Measurements from ENCODE around the gene SMYD3.
A peak's percentile ranks its signal among the peaks of the same experiment; 100 is the strongest.

The SMYD3 gene

DNA sequence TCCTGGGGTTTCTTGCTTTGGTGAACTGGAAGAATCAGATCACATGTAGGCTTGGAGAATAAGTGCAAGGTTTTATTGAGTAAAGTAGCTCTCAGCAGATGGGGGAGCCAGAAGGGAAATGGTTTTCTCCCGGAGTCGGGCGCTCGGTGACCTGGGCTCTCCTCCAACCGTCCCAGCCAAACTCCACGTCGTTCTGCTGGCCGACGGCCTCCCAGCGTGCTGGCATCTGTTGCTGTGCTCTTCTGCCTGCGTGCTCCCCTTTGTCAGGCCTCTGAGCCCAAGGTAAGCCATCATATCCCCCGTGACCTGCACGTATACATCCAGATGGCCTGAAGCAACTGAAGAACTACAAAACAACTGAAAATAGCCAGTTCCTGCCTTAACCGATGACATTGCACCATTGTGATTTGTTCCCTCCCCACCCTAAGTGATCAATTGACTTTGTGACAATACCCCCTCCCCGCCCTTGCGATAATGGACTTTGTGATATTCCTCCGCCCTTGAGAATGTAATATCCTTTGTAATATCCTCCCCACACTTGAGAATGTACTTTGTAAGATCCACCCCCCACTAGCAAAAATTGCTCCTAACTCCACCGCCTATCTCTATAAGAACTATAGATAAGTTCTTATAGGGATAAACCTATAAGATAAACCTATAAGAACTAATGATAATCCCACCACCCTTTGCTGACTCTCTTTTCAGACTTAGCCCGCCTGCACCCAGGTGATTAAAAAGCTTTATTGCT, 88.3 kb downstream of the SMYD3 start:
- Histone ChIP-seq H3K36me3 (ENCODE audit: control insufficient read depth in 1 of 2, insufficient read depth in 2 of 2, low read depth in 1 of 2, low read length in 2 of 2) (peaks cover 0 to 7% of the 10 kb centered on the region in 2 experiments), H3K9ac (ENCODE audit: low read length) (no peak overlapping the region), H3K27ac (ENCODE audit: low read length, poor library complexity, severe bottlenecking) (no peak overlapping the region), H2AFZ (ENCODE audit: low read depth, low read length) (no peak overlapping the region), H3K79me1 (replicated peaks; ENCODE audit: low read length, poor library complexity, severe bottlenecking) (peaks cover 15% of the 10 kb centered on the region), H2AK5ac (ENCODE audit: low read length, severe bottlenecking) (no peak overlapping the region), H3K4me1 (ENCODE audit: control insufficient read depth, insufficient read depth, low read depth, low read length) (peaks cover 3% of the 10 kb centered on the region), H3K27me3 (ENCODE audit: control insufficient read depth in 1 of 2, insufficient read depth in 1 of 2, low read length in 2 of 2) (no peaks in the 10 kb centered on the region), H3K18ac (ENCODE audit: low read depth in 1 of 2, low read length in 2 of 2) (no peak overlapping the region), H4K8ac (ENCODE audit: low read length) (no peak overlapping the region), H4K91ac (ENCODE audit: low read length) (no peak overlapping the region), H3K9me3 (ENCODE audit: control insufficient read depth, low read length) (no peaks in the 10 kb centered on the region), H2BK15ac (ENCODE audit: low read depth, poor library complexity, severe bottlenecking) (no peak overlapping the region), H3K14ac (ENCODE audit: low read length in 2 of 2) (no peak overlapping the region), H2BK120ac (ENCODE audit: low read depth, low read length) (no peak overlapping the region), H3K4me3 (ENCODE audit: insufficient read depth in 1 of 2, low read depth in 1 of 2, low read length in 2 of 2) (no peak overlapping the region), H3K4ac (ENCODE audit: low read depth in 1 of 2, low read length in 2 of 2) (no peak overlapping the region), H3K23ac (ENCODE audit: low read length in 2 of 2) (no peak overlapping the region), H3K4me2 (ENCODE audit: low read length, poor library complexity, severe bottlenecking) (no peak overlapping the region), H2BK12ac (ENCODE audit: low read length in 2 of 2) (no peak overlapping the region), H2BK5ac (ENCODE audit: low read depth, low read length, poor library complexity, severe bottlenecking) (no peak overlapping the region)
- WGBS = 96% methylated on average over 18 of the region's 19 CpGs
- no peak for DNase-seq

DNA sequence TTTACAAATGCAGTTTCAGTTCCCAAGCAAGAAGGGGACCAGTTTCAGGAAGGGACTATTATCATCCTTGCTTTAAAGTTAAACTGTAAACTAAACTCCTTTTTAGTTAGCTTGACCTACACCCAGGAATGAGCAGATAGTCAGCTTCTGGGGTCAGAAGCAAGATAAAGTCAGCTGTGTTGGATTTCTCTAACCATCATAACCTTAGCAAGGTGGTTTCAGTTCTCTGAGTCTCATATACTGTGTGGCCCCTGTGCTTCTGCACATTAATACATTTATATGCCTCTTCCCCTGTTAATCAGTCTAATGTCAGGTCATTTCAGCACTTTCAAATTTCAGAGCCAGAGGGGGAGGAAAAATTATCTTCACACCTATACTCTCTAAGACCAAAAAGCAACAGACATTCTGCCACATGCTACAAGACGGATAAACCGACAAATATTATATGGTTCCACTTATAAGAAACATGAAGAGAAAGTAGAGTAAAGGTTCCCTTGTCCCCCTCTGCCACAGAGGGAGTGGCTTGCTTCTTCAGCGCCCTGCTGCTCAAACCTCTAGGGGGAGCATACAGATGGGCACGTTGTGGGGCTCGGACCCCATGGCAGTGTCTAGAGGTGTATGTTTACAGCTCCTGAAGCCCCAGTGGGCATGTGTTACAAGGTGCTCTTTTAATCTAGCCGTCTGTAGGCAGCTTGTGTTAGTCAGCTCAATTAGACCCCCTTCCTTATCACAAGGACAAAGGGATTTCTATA, 89.1 kb downstream of the SMYD3 start:
- Histone ChIP-seq H3K4ac (ENCODE audit: low read depth in 1 of 2, low read length in 2 of 2) (no peak overlapping the region), H3K27ac (ENCODE audit: low read length, poor library complexity, severe bottlenecking) (no peak overlapping the region), H2AK5ac (ENCODE audit: low read length, severe bottlenecking) (no peak overlapping the region), H2BK12ac (ENCODE audit: low read length in 2 of 2) (no peak overlapping the region), H3K18ac (ENCODE audit: low read depth in 1 of 2, low read length in 2 of 2) (no peak overlapping the region), H3K4me1 (ENCODE audit: control insufficient read depth, insufficient read depth, low read depth, low read length) (peaks cover 3% of the 10 kb centered on the region), H2BK120ac (ENCODE audit: low read depth, low read length) (no peak overlapping the region), H3K23ac (ENCODE audit: low read length in 2 of 2) (no peak overlapping the region), H3K9me3 (ENCODE audit: control insufficient read depth, low read length) (no peaks in the 10 kb centered on the region), H2BK15ac (ENCODE audit: low read depth, poor library complexity, severe bottlenecking) (no peak overlapping the region), H3K36me3 (ENCODE audit: control insufficient read depth in 1 of 2, insufficient read depth in 2 of 2, low read depth in 1 of 2, low read length in 2 of 2) (peaks cover 0 to 7% of the 10 kb centered on the region in 2 experiments), H4K8ac (ENCODE audit: low read length) (no peak overlapping the region), H2AFZ (ENCODE audit: low read depth, low read length) (no peak overlapping the region), H4K91ac (ENCODE audit: low read length) (no peak overlapping the region), H2BK5ac (ENCODE audit: low read depth, low read length, poor library complexity, severe bottlenecking) (no peak overlapping the region), H3K27me3 (ENCODE audit: control insufficient read depth in 1 of 2, insufficient read depth in 1 of 2, low read length in 2 of 2) (no peaks in the 10 kb centered on the region), H3K79me1 (replicated peaks; ENCODE audit: low read length, poor library complexity, severe bottlenecking) (peaks cover 19% of the 10 kb centered on the region), H3K4me2 (ENCODE audit: low read length, poor library complexity, severe bottlenecking) (no peak overlapping the region), H3K4me3 (ENCODE audit: insufficient read depth in 1 of 2, low read depth in 1 of 2, low read length in 2 of 2) (peak overlapping the region in 1 of 2 experiments; percentile 68), H3K14ac (ENCODE audit: low read length in 2 of 2) (no peak overlapping the region), H3K9ac (ENCODE audit: low read length) (peak overlapping the region; percentile 69)
- WGBS = 94% methylated on average over 5 of the region's 6 CpGs
- no peak for DNase-seq

DNA sequence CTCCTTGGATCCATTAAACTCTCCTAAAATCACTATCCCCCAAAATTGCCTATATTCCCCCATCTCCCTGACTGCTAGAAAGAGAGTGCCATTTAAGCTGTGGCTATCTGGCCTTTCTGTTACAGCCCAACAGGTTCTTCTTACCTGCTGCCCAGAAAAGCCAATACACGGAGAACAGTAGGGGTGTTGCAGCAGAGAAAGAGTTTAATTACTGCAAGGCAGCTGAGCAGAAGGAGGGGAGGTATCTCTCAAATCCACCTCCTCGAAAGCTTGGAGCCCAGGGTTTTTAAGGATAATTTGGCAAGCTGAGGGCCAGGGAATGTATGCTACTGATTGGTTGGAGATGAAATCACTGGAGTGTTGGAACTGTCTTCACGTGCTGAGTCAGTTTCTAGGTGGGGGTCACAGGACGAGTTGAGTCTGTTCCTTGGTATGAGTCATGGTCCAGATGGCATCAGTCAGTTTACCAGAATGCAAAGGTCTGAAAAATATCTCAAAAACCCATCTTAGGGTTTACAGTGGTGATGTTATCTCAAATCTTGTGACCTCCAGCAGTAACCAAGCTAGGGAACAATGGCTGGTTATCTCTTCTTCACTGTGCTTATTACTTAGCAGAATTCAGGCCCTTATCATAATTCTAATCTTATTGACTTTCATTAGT, 89.8 kb downstream of the SMYD3 start:
- Histone ChIP-seq H3K27me3 (ENCODE audit: control insufficient read depth in 1 of 2, insufficient read depth in 1 of 2, low read length in 2 of 2) (no peaks in the 10 kb centered on the region), H2AFZ (ENCODE audit: low read depth, low read length) (no peak overlapping the region), H3K4me1 (ENCODE audit: control insufficient read depth, insufficient read depth, low read depth, low read length) (peaks cover 3% of the 10 kb centered on the region), H3K23ac (ENCODE audit: low read length in 2 of 2) (no peak overlapping the region), H3K14ac (ENCODE audit: low read length in 2 of 2) (no peak overlapping the region), H3K4me2 (ENCODE audit: low read length, poor library complexity, severe bottlenecking) (no peak overlapping the region), H2BK15ac (ENCODE audit: low read depth, poor library complexity, severe bottlenecking) (no peak overlapping the region), H3K27ac (ENCODE audit: low read length, poor library complexity, severe bottlenecking) (no peak overlapping the region), H2AK5ac (ENCODE audit: low read length, severe bottlenecking) (no peak overlapping the region), H3K9ac (ENCODE audit: low read length) (peak overlapping the region; percentile 75), H4K8ac (ENCODE audit: low read length) (no peak overlapping the region), H3K36me3 (ENCODE audit: control insufficient read depth in 1 of 2, insufficient read depth in 2 of 2, low read depth in 1 of 2, low read length in 2 of 2) (peaks cover 0 to 7% of the 10 kb centered on the region in 2 experiments), H2BK12ac (ENCODE audit: low read length in 2 of 2) (no peak overlapping the region), H4K91ac (ENCODE audit: low read length) (no peak overlapping the region), H3K4me3 (ENCODE audit: insufficient read depth in 1 of 2, low read depth in 1 of 2, low read length in 2 of 2) (peak overlapping the region in 1 of 2 experiments; percentile 68), H3K18ac (ENCODE audit: low read depth in 1 of 2, low read length in 2 of 2) (no peak overlapping the region), H3K4ac (ENCODE audit: low read depth in 1 of 2, low read length in 2 of 2) (no peak overlapping the region), H3K9me3 (ENCODE audit: control insufficient read depth, low read length) (no peaks in the 10 kb centered on the region), H2BK5ac (ENCODE audit: low read depth, low read length, poor library complexity, severe bottlenecking) (no peak overlapping the region), H3K79me1 (replicated peaks; ENCODE audit: low read length, poor library complexity, severe bottlenecking) (peaks cover 19% of the 10 kb centered on the region), H2BK120ac (ENCODE audit: low read depth, low read length) (no peak overlapping the region)
- 67% methylated on average over 4 of the region's 4 CpGs for WGBS
- DNase-seq = peak; percentile 42

DNA sequence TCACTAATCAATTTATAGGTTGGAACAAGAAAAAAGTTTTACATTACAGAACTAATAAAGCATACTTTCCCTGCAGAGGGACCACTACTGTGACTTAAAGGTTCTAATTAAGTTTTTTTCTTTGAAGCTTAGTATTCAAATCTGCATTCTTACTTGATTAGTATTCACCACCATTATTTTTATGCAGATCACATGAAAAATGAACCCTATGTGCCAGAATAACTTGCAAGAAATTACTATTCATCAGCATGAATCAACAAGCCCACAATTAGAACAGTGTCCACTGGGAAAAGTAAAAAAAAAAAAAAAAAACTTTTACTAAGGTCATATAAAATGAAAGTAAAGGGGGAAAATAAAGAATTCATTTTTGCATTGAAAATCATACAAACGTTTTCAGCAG, 90.8 kb downstream of the SMYD3 start:
- Histone ChIP-seq H3K79me1 (replicated peaks; ENCODE audit: low read length, poor library complexity, severe bottlenecking) (peaks cover 19% of the 10 kb centered on the region), H2BK12ac (ENCODE audit: low read length in 2 of 2) (no peak overlapping the region), H3K4ac (ENCODE audit: low read depth in 1 of 2, low read length in 2 of 2) (no peak overlapping the region), H3K4me1 (ENCODE audit: control insufficient read depth, insufficient read depth, low read depth, low read length) (no peaks in the 10 kb centered on the region), H3K4me2 (ENCODE audit: low read length, poor library complexity, severe bottlenecking) (no peak overlapping the region), H3K27ac (ENCODE audit: low read length, poor library complexity, severe bottlenecking) (no peak overlapping the region), H3K9me3 (ENCODE audit: control insufficient read depth, low read length) (no peaks in the 10 kb centered on the region), H3K36me3 (ENCODE audit: control insufficient read depth in 1 of 2, insufficient read depth in 2 of 2, low read depth in 1 of 2, low read length in 2 of 2) (peaks cover 0 to 7% of the 10 kb centered on the region in 2 experiments), H2BK120ac (ENCODE audit: low read depth, low read length) (no peak overlapping the region), H4K8ac (ENCODE audit: low read length) (no peak overlapping the region), H2BK5ac (ENCODE audit: low read depth, low read length, poor library complexity, severe bottlenecking) (no peak overlapping the region), H3K9ac (ENCODE audit: low read length) (peak overlapping the region; percentile 75), H3K23ac (ENCODE audit: low read length in 2 of 2) (no peak overlapping the region), H4K91ac (ENCODE audit: low read length) (no peak overlapping the region), H2AFZ (ENCODE audit: low read depth, low read length) (no peak overlapping the region), H2BK15ac (ENCODE audit: low read depth, poor library complexity, severe bottlenecking) (no peak overlapping the region), H2AK5ac (ENCODE audit: low read length, severe bottlenecking) (no peak overlapping the region), H3K4me3 (ENCODE audit: insufficient read depth in 1 of 2, low read depth in 1 of 2, low read length in 2 of 2) (peak overlapping the region in 1 of 2 experiments; percentile 68), H3K14ac (ENCODE audit: low read length in 2 of 2) (no peak overlapping the region), H3K27me3 (ENCODE audit: control insufficient read depth in 1 of 2, insufficient read depth in 1 of 2, low read length in 2 of 2) (no peaks in the 10 kb centered on the region), H3K18ac (ENCODE audit: low read depth in 1 of 2, low read length in 2 of 2) (no peak overlapping the region)
- no peak for DNase-seq
- WGBS = no CpG with 5 or more reads among the region's 1 CpG
